NCI-H1436 (cell line): ENCODE results near the gene FOXN3.

ENCODE experiments used
- DNase-seq: peaks from one replicate; lab custom pipeline; 2025; lab: John Stamatoyannopoulos, UW

FOXN3 gene

GRCh38 chr14:89277203-89277602 is 139.8 kb downstream of the FOXN3 start:
- DNase-seq: peak; percentile 87

GRCh38 chr14:89276424-89276975 is 140.5 kb downstream of the FOXN3 start:
- DNase-seq: no peak

- no peak for DNase-seq
Measured at GRCh38 chr14:89270439-89271227, 146.4 kb downstream of the FOXN3 start.

GRCh38 chr14:89269404-89269803 is 147.6 kb downstream of the FOXN3 start:
- DNase-seq: no peak

GRCh38 chr14:89268514-89268913 is 148.5 kb downstream of the FOXN3 start:
- no peak for DNase-seq

- DNase-seq: no peak
Measured at GRCh38 chr14:89267656-89268055, 149.4 kb downstream of the FOXN3 start.

- DNase-seq: no peak
Measured at GRCh38 chr14:89267163-89267562, 149.9 kb downstream of the FOXN3 start.

- DNase-seq: no peak
Measured at GRCh38 chr14:89266754-89267153, 150.3 kb downstream of the FOXN3 start.

GRCh38 chr14:89265234-89265633 is 151.8 kb downstream of the FOXN3 start:
- no peak for DNase-seq

GRCh38 chr14:89264196-89264800 is 152.7 kb downstream of the FOXN3 start:
- no peak for DNase-seq

GRCh38 chr14:89262041-89262440 is 155.0 kb downstream of the FOXN3 start:
- DNase-seq: no peak

- DNase-seq: no peak
Measured at GRCh38 chr14:89260898-89261297, 156.1 kb downstream of the FOXN3 start.

GRCh38 chr14:89259951-89260609 is 157.0 kb downstream of the FOXN3 start:
- no peak for DNase-seq

- no peak for DNase-seq
Measured at GRCh38 chr14:89258728-89259273, 158.2 kb downstream of the FOXN3 start.

- no peak for DNase-seq
Measured at GRCh38 chr14:89256951-89257350, 160.1 kb downstream of the FOXN3 start.

- DNase-seq: no peak
Measured at GRCh38 chr14:89256283-89256682, 160.8 kb downstream of the FOXN3 start.

- DNase-seq: no peak
Measured at GRCh38 chr14:89255852-89256251, 161.2 kb downstream of the FOXN3 start.

- no peak for DNase-seq
Measured at GRCh38 chr14:89255012-89255411, 162.0 kb downstream of the FOXN3 start.

- DNase-seq: no peak
Measured at GRCh38 chr14:89254166-89254909, 162.7 kb downstream of the FOXN3 start.

- DNase-seq: no peak
Measured at GRCh38 chr14:89252887-89253532, 164.0 kb downstream of the FOXN3 start.

- no peak for DNase-seq
Measured at GRCh38 chr14:89251061-89251460, 166.0 kb downstream of the FOXN3 start.
